ENCODE results near the gene ZNF775.

DNA sequence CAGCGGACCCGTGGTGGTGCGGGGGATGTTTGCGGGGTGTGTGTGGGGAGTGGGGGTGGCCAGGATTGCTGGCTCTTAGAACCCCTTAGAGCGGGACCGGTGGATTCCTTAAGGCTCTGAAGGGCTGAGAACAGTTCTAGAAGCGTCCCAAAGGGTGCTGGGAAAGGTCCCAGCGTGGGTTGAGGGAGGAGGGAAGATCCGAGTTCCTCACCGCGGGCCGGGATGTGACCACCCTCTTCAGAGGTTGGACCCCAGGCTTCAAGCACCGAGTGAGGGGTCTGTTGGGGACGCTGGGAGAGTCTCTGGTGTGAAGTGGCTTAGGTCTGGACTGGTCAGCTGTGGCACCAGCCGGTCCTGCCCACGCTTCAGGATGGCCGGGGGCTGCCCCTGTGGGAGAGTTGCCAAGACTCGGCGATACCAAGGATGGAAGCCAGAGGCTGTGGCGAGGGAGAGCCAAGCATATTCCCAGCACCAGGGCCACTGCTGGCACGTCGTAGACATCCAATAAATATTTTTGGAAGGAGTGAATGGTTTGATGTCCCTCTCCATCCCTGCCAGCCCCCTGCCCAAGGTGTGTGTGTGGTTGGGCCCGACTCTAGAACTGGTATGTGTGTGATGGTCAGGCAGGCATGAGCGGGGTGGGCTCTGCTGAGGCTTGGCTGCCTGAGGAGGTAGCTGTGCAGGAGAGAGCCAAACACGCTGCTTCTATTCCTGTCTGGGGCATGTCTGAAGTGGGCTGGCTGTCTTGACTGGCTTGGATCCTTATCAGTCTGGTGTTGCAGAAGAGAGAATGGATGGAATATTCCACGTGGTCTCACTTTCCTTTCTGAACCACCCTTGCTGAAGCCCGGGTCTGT, 19.2 kb downstream of the ZNF775 start:
- TF ChIP-seq, protein P1, sequence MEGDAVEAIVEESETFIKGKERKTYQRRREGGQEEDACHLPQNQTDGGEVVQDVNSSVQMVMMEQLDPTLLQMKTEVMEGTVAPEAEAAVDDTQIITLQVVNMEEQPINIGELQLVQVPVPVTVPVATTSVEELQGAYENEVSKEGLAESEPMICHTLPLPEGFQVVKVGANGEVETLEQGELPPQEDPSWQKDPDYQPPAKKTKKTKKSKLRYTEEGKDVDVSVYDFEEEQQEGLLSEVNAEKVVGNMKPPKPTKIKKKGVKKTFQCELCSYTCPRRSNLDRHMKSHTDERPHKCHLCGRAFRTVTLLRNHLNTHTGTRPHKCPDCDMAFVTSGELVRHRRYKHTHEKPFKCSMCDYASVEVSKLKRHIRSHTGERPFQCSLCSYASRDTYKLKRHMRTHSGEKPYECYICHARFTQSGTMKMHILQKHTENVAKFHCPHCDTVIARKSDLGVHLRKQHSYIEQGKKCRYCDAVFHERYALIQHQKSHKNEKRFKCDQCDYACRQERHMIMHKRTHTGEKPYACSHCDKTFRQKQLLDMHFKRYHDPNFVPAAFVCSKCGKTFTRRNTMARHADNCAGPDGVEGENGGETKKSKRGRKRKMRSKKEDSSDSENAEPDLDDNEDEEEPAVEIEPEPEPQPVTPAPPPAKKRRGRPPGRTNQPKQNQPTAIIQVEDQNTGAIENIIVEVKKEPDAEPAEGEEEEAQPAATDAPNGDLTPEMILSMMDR (conservative IDR thresholded peaks at IDR 0.05; ENCODE audit: low read depth, low read length), result no peak
- TF ChIP-seq EZH2phosphoT487 (IDR thresholded peaks at IDR 0.05; ENCODE audit: borderline replicate concordance, low read length), result no peak
- TF ChIP-seq EZH2 (IDR thresholded peaks at IDR 0.05; ENCODE audit: low read length, unreplicated experiment), result no peak
